Measurements from ENCODE around the gene DARS2. TPM values are rescaled to one million over a fixed set of nuclear protein-coding genes. Genes with fewer than 3 reads are reported as not detected.
"Not testable (repeated sequence)": the region's sequence is repeated elsewhere in the genome, so short reads cannot be mapped to it uniquely, and the experiment has no call there.

Gene DARS2
- total RNA-seq, 2 donors from 2014 or later = 13.1 to 13.2 TPM

GRCh38 chr1:173859547-173859946, 35.1 kb downstream of the DARS2 start:
- intact Hi-C loops (cut with DNase I); ATAC-seq; DNase-seq: not testable (repeated sequence)

GRCh38 chr1:173860065-173860464, 35.6 kb downstream of the DARS2 start:
- ATAC-seq (no peak), DNase-seq (no peak)
- intact Hi-C loops (cut with DNase I) = no loop called here

GRCh38 chr1:173861731-173862145, 37.3 kb downstream of the DARS2 start:
- intact Hi-C loops (cut with DNase I) = no loop called here
- ATAC-seq (peak in 1 of 2 donors; percentile 8), DNase-seq (no peak)

GRCh38 chr1:173862146-173862768, 37.8 kb downstream of the DARS2 start:
- DNase-seq; intact Hi-C loops (cut with DNase I): not testable (repeated sequence)

GRCh38 chr1:173862769-173863223, 38.3 kb downstream of the DARS2 start:
- DNase-seq = no peak
- intact Hi-C loops (cut with DNase I) = no loop called here

More at GRCh38 chr1:173862146-173862768, 37.8 kb downstream of the DARS2 start:
- not testable (repeated sequence) for ATAC-seq

GRCh38 chr1:173863224-173864161, 39.0 kb downstream of the DARS2 start:
- intact Hi-C loops (cut with DNase I) = no loop called here

More at GRCh38 chr1:173862769-173863223, 38.3 kb downstream of the DARS2 start:
- ATAC-seq = no peak

GRCh38 chr1:173864179-173864867, 39.9 kb downstream of the DARS2 start:
- ATAC-seq (no peak), DNase-seq (no peak)
- intact Hi-C loops (cut with DNase I) = no loop called here

More at GRCh38 chr1:173863224-173864161, 39.0 kb downstream of the DARS2 start:
- ATAC-seq = no peak
- DNase-seq = no peak

GRCh38 chr1:173865468-173866164, 41.1 kb downstream of the DARS2 start:
- intact Hi-C loops (cut with DNase I) = no loop called here
- ATAC-seq = no peak
- no peak for DNase-seq

- ATAC-seq (no peak), DNase-seq (no peak)
- intact Hi-C loops (cut with DNase I) = no loop called here
These were observed 42.1 kb downstream of the DARS2 start for GRCh38 chr1:173866413-173867115.

GRCh38 chr1:173867141-173867752, 42.8 kb downstream of the DARS2 start:
- DNase-seq (no peak), ATAC-seq (peak in 1 of 2 donors; percentile 1)
- intact Hi-C loops (cut with DNase I) = no loop called here

- peak; percentile 95 to 96 for ATAC-seq
- peak; percentile 99 for DNase-seq
- intact Hi-C loops (cut with DNase I) = no loop called here
These were observed 43.3 kb downstream of the DARS2 start, which contains the start of gene GAS5 for GRCh38 chr1:173867753-173868265. TSS of gene GAS5 (minus strand) at chr1:173867989.

GRCh38 chr1:173868266-173869020, 44.0 kb downstream of the DARS2 start, which contains the start of gene ZBTB37:
TSS of gene ZBTB37 (plus strand) at chr1:173868380. CDS start at chr1:173870226, 1,846 bp downstream.
- peak; percentile 60 to 85 for ATAC-seq
- intact Hi-C loops (cut with DNase I) = no loop called here

GRCh38 chr1:173869021-173869359, 44.5 kb downstream of the DARS2 start:
- ATAC-seq = no peak
- DNase-seq = no peak
- intact Hi-C loops (cut with DNase I) = no loop called here

More at GRCh38 chr1:173868266-173869020, 44.0 kb downstream of the DARS2 start, which contains the start of gene ZBTB37:
- DNase-seq = peak; percentile 91

GRCh38 chr1:173870252-173871075, 46.0 kb downstream of the DARS2 start:
- intact Hi-C loops (cut with DNase I) = no loop called here
- ATAC-seq (no peak), DNase-seq (no peak)

GRCh38 chr1:173871091-173871490, 46.6 kb downstream of the DARS2 start:
- ATAC-seq = no peak
- intact Hi-C loops (cut with DNase I) = no loop called here
- DNase-seq = no peak

- ATAC-seq (no peak), DNase-seq (no peak)
- intact Hi-C loops (cut with DNase I) = no loop called here
These were observed 47.0 kb downstream of the DARS2 start for GRCh38 chr1:173871500-173871899.

Data from left cardiac atrium (tissue), 4 donors.